ENCODE measurements around the gene ARMC12. TPM values are rescaled to one million over a fixed set of nuclear protein-coding genes. Genes with fewer than 3 reads are reported as not detected.
"Not testable (repeated sequence)": the region's sequence is repeated elsewhere in the genome, so short reads cannot be mapped to it uniquely, and the experiment has no call there.

ARMC12 gene
- total and polyA plus RNA-seq, 2 experiments from 2014 or later: 0.83 to 3.2 TPM

DNA sequence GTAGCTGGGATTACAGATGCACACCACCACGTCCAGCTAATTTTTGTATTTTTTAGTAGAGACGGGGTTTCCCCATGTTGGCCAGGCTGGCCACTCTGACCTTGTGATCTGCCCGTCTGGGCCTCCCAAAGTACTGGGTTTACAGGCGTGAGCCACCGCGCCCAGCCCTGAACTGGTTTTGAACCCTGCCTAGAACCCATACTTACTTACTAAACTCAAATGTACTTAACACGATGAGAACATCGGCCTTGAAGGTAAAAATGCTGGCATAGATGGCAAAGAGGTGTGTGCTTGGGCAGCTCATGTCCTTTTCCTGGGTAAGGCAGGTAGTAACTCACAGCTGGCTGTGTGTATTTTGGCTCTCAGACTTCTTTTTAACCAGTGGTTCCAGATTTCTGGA lies 3.2 kb upstream of the ARMC12 start:
- 89% methylated on average over 8 of the region's 8 CpGs for WGBS (ENCODE audit: low lambda C conversion rate, missing lambda C conversion rate)
- no peak for DNase-seq (ENCODE audit: low spot score)
- H3K9me2 ChIP-seq (replicated peaks; ENCODE audit: insufficient read depth): no peaks in the 10 kb centered on the region
- H3K79me2 ChIP-seq: no peaks in the 10 kb centered on the region
- peak overlapping the region; percentile 95 for H3K4me2 ChIP-seq
- peaks cover 38% of the 10 kb centered on the region for H3K4me1 ChIP-seq (ENCODE audit: insufficient read depth)
- peak overlapping the region; percentile 100 for H3K27ac ChIP-seq
- H3K9me3 ChIP-seq (ENCODE audit: low read depth): no peaks in the 10 kb centered on the region
- H4K20me1 ChIP-seq (ENCODE audit: insufficient read depth, poor library complexity, severe bottlenecking): no peaks in the 10 kb centered on the region
- H2AFZ ChIP-seq: no peak overlapping the region
- no peaks in the 10 kb centered on the region for H3K36me3 ChIP-seq (replicated peaks; ENCODE audit: insufficient read depth, low read depth)
- TF ChIP-seq, protein P1, sequence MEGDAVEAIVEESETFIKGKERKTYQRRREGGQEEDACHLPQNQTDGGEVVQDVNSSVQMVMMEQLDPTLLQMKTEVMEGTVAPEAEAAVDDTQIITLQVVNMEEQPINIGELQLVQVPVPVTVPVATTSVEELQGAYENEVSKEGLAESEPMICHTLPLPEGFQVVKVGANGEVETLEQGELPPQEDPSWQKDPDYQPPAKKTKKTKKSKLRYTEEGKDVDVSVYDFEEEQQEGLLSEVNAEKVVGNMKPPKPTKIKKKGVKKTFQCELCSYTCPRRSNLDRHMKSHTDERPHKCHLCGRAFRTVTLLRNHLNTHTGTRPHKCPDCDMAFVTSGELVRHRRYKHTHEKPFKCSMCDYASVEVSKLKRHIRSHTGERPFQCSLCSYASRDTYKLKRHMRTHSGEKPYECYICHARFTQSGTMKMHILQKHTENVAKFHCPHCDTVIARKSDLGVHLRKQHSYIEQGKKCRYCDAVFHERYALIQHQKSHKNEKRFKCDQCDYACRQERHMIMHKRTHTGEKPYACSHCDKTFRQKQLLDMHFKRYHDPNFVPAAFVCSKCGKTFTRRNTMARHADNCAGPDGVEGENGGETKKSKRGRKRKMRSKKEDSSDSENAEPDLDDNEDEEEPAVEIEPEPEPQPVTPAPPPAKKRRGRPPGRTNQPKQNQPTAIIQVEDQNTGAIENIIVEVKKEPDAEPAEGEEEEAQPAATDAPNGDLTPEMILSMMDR (IDR thresholded peaks at IDR 0.05; ENCODE audit: poor library complexity): no peak
- no peaks in the 10 kb centered on the region for H3K27me3 ChIP-seq
- H3K4me3 ChIP-seq: no peak overlapping the region

DNA sequence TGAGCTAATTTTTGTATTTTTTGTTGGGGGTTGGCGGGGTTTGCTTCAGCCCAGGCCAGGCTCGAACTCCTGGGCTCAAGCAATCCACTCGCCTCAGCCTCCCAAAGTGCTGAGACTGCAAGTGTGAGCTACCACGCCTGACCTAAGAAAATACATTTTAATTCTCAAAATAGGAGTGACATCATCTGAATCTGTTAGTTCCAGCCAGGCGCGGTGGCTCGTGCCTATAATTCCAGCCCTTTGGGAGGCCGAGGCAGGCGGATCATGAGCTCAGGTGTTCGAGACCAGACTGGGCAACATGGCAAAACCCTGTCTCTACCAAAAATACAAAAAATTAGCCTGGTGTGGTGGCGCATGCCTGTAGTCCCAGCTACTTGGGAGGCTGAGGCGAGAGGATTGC lies 2.5 kb upstream of the ARMC12 start:
- H3K36me3 ChIP-seq (replicated peaks; ENCODE audit: insufficient read depth, low read depth); H4K20me1 ChIP-seq (ENCODE audit: insufficient read depth, poor library complexity, severe bottlenecking); H3K79me2 ChIP-seq; H3K27me3 ChIP-seq; H3K9me3 ChIP-seq (ENCODE audit: low read depth); H3K4me2 ChIP-seq; H3K9me2 ChIP-seq (replicated peaks; ENCODE audit: insufficient read depth); H3K4me3 ChIP-seq; H2AFZ ChIP-seq; DNase-seq (ENCODE audit: low spot score): not testable (repeated sequence)
- 98% methylated on average over 12 of the region's 12 CpGs for WGBS (ENCODE audit: low lambda C conversion rate, missing lambda C conversion rate)
- Histone ChIP-seq H3K27ac (peak overlapping the region; percentile 100), H3K4me1 (ENCODE audit: insufficient read depth) (peaks cover 34% of the 10 kb centered on the region)

DNA sequence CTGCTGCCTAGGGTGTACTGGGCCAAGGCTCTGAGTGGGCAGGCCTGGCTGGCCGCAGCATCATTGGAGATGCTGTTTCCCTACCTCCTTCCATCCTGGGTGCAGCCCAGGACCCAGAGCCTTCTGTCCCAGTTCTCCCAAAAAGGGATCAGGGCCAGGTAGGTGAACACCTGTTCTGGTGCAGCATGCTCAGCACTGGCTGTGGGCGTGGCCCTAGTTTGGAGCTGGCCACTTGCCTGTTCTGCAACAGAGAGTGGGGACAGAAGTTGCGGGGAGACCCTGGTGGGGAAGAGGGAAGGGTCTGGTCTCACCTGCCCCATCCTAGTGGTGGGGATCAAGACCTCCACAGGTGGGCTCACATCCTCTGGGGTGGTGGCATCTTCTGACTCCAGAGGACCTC lies 1.4 kb upstream of the ARMC12 start:
- H3K4me2 ChIP-seq: no peak overlapping the region
- no peak overlapping the region for H3K27ac ChIP-seq
- H3K4me1 ChIP-seq (ENCODE audit: insufficient read depth): peaks cover 29% of the 10 kb centered on the region
- 98% methylated on average over 3 of the region's 3 CpGs for WGBS (ENCODE audit: low lambda C conversion rate, missing lambda C conversion rate)
- no peaks in the 10 kb centered on the region for H3K9me3 ChIP-seq (ENCODE audit: low read depth)
- H2AFZ ChIP-seq: no peak overlapping the region
- H3K36me3 ChIP-seq (replicated peaks; ENCODE audit: insufficient read depth, low read depth): no peaks in the 10 kb centered on the region
- no peaks in the 10 kb centered on the region for H3K27me3 ChIP-seq
- TF ChIP-seq EZH2 (IDR thresholded peaks at IDR 0.05; ENCODE audit: borderline replicate concordance) (no peak), EZH2phosphoT487 (IDR thresholded peaks at IDR 0.05; ENCODE audit: low read depth, severe bottlenecking, unreplicated experiment) (no peak)
- TF ChIP-seq, protein P1 (IDR thresholded peaks at IDR 0.05; ENCODE audit: poor library complexity): no peak
- DNase-seq (ENCODE audit: low spot score): no peak
- no peaks in the 10 kb centered on the region for H3K79me2 ChIP-seq
- H4K20me1 ChIP-seq (ENCODE audit: insufficient read depth, poor library complexity, severe bottlenecking): no peaks in the 10 kb centered on the region
- H3K4me3 ChIP-seq: no peak overlapping the region
- H3K9me2 ChIP-seq (replicated peaks; ENCODE audit: insufficient read depth): no peaks in the 10 kb centered on the region

DNA sequence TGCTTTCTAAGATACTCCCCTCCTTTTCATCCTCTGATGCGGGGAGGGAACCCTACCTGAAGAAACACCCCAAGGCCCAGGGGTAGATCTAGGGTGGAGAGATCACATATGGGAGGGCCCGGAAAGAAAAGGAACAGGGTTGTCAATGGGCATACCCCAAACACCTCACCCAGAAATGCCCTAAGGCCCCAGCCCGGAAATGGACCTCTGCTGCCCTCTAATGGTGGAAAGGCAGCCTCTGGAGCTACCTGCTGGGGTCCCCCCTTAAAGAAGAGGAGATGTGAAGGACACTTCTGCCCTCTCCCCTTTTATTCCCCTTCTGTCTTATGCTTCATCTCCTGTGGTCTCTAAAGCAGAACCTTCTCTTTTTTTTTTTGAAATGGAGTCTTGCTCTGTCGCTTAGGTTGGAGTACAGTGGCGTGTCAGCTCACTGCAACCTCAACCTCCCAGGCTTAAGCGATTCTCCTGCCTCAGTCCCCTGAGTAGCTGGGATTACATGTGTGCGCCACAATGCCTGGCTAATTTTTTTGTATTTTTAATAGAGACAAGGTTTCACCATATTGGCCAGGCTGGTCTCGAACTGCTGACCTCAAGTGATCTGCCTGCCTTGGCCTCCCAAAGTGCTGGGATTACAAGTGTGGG lies 458 bp upstream of the ARMC12 start:
- peak; percentile 78 for DNase-seq (ENCODE audit: low spot score)
- peaks cover 21% of the 10 kb centered on the region for H3K4me1 ChIP-seq (ENCODE audit: insufficient read depth)

More for the DNA sequence above, 458 bp upstream of the ARMC12 start:
- Histone ChIP-seq H4K20me1 (ENCODE audit: insufficient read depth, poor library complexity, severe bottlenecking) (no peaks in the 10 kb centered on the region), H3K27me3 (no peaks in the 10 kb centered on the region), H2AFZ (no peak overlapping the region), H3K4me2 (no peak overlapping the region), H3K9me2 (replicated peaks; ENCODE audit: insufficient read depth) (no peaks in the 10 kb centered on the region), H3K79me2 (no peaks in the 10 kb centered on the region), H3K27ac (no peak overlapping the region), H3K36me3 (replicated peaks; ENCODE audit: insufficient read depth, low read depth) (no peaks in the 10 kb centered on the region), H3K9me3 (ENCODE audit: low read depth) (no peaks in the 10 kb centered on the region), H3K4me3 (no peak overlapping the region)
- TF ChIP-seq EZH2phosphoT487 (IDR thresholded peaks at IDR 0.05; ENCODE audit: low read depth, severe bottlenecking, unreplicated experiment): no peak
- TF ChIP-seq, protein P1 (IDR thresholded peaks at IDR 0.05; ENCODE audit: poor library complexity): peak; percentile 92
- WGBS (ENCODE audit: low lambda C conversion rate, missing lambda C conversion rate): 69% methylated on average over 8 of the region's 8 CpGs

Data from hepatocyte (in vitro differentiated cells).